Epidermal melanocyte (primary cell): ENCODE data around the gene PCDHGA1.

Experiments
- DNase-seq: peaks from one replicate; pipeline ENCODE4 v3.0.0; 2011; ENCODE audit warnings: low spot score; ENCODE audit not compliant: insufficient read length

PCDHGA1 gene

GRCh38 chr5:141490771-141491170 is 160.5 kb downstream of the PCDHGA1 start:
- DNase-seq = no peak

DNA sequence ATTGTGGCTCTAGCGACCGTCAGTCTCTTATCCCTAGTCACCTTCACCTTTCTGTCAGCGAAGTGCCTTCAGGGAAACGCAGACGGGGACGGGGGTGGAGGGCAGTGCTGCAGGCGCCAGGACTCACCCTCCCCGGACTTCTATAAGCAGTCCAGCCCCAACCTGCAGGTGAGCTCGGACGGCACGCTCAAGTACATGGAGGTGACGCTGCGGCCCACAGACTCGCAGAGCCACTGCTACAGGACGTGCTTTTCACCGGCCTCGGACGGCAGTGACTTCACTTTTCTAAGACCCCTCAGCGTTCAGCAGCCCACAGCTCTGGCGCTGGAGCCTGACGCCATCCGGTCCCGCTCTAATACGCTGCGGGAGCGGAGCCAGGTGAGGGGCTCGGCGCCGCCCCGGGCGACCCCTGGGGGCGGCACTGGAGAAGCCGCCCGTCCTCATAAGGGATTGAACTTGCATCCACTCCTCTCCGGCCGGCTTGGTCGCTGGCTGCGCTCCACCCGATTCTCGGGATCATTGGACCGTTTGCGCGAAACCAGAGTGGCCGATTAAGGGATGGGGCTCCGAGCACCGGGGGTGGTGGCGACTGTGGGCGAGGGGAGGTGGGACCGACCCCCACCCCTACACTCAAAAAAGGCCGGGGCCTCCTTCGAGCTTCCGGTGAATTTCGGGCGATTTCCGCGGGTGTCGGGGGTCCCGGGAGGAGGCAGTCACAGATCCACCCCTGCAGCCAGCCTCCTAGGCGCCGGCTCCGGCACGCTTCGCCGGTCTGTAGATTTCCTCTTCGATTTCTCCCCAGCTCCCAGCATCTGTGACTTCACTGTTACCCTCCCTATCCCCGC is 161.2 kb downstream of the PCDHGA1 start:
- DNase-seq = no peak

GRCh38 chr5:141492168-141492885 is 162.0 kb downstream of the PCDHGA1 start:
- DNase-seq = no peak

DNA sequence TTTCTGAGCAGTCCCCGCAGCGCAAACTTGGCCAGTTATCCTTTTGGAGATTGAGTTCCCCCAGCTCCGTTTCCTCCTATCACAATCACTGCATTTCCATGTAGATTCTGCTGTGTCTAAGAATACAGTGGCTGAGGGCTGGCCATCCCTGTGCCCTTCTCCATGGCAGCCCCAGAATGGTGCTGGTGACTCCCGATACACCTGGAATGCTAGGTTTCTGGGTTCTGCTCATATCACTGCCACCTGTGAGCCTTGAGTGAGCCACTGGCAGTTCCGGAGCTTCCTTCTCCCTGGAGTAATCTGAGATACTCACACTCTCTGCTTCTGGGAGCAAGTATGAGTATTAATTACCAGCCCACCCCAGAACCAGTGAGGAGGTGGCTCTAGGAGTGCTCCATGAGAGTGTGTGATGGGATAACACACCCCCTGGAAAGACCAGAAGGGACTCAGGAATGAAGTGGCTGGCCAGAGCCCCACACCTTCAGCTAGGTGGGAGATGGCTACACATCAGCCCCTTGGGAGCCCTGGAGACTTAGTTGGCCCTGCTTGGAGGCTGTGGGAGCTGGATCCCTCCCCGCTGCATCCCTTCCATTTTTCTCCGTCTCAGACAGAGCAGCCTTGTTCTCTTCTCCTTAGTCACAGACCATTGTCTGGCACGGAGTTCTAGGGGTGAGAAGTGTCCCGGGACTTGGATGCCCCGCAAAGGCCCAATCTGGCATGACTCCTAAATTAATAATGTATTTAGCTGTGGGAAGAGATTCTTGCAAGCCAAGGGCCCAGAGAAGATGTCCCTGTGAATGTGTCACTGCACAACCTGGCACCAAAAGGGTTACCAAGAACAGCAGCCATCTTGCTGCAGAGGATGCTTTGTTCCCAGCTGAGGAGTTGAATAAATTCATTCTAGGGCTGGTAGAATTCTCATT is 163.4 kb downstream of the PCDHGA1 start:
- peak; percentile 81 for DNase-seq

GRCh38 chr5:141494761-141495452 is 164.6 kb downstream of the PCDHGA1 start:
- no peak for DNase-seq

DNA sequence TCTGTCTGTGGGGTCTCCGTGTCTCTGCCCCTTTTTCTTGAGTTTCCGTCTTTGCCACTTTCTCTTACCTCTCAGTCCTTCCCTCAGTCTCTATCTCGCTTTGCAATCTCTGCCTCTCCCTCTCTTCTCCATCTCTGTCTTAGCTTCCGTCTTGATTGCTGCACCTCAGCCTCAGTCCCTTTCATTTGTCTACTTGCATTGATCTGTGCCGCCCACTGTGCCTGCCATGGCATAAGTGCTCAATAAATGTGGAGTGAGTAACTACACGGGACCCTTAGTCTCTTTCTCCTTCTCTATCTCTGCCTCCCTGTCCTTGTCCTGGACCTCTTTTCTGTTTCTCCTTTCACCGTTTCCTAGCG is 165.1 kb downstream of the PCDHGA1 start:
- no peak for DNase-seq

- DNase-seq = peak; percentile 65
Observed at GRCh38 chr5:141496038-141496437, 165.7 kb downstream of the PCDHGA1 start.

GRCh38 chr5:141501761-141502160 is 171.4 kb downstream of the PCDHGA1 start:
- no peak for DNase-seq

DNA sequence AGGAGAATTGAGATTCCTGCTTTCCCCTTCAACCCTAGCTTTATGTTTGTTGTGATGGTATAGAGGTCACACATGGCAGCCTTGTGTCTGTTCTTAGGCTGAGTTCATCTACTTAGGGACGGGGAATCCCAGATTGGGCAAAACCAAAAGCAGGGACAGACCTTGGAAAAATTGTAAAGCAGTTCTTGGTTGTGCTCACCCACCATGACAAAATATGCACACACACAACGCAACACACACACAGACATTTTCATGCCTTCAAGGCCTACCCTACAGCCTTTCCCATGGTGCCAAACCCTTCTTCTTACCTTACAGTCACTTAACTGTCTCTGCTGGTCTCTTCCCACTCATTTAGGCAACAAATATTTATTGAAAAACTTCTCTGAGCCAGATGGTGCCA is 173.4 kb downstream of the PCDHGA1 start:
- DNase-seq = no peak

- no peak for DNase-seq
Observed at GRCh38 chr5:141504216-141504615, 173.9 kb downstream of the PCDHGA1 start.

GRCh38 chr5:141506381-141507155 is 176.3 kb downstream of the PCDHGA1 start:
- no peak for DNase-seq

GRCh38 chr5:141507387-141508091 is 177.2 kb downstream of the PCDHGA1 start:
- no peak for DNase-seq

DNA sequence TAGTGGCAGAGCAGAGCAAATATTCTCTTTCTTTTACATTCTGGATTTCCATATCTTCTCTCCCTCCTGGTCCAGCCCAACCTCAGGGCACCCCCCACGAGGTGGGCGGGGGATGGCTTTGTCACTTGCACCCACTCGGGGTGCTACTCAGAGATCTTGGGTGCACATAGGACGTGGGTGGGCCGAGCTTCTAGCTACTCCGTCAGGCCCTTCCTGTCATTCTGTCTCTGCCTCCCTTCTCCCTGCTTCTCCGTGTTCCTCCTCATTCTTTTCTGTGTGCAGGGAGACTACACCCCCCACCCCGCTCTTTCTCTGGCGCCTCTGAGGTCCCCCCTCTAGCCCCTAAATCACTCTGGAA is 178.1 kb downstream of the PCDHGA1 start:
- DNase-seq = no peak

GRCh38 chr5:141508798-141509611 is 178.7 kb downstream of the PCDHGA1 start:
- DNase-seq = peak; percentile 80

GRCh38 chr5:141510160-141510559 is 179.8 kb downstream of the PCDHGA1 start:
- DNase-seq = no peak

DNA sequence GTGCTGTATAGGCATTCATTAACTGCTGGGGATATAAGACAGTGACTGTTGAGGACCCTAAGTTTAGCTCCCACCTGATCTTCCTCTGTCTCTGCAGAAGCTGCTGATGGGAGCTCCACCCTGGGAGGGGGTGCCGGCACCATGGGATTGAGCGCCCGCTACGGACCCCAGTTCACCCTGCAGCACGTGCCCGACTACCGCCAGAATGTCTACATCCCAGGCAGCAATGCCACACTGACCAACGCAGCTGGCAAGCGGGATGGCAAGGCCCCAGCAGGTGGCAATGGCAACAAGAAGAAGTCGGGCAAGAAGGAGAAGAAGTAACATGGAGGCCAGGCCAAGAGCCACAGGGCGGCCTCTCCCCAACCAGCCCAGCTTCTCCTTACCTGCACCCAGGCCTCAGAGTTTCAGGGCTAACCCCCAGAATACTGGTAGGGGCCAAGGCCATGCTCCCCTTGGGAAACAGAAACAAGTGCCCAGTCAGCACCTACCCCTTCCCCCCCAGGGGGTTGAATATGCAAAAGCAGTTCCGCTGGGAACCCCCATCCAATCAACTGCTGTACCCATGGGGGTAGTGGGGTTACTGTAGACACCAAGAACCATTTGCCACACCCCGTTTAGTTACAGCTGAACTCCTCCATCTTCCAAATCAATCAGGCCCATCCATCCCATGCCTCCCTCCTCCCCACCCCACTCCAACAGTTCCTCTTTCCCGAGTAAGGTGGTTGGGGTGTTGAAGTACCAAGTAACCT is 180.7 kb downstream of the PCDHGA1 start:
- no peak for DNase-seq

DNA sequence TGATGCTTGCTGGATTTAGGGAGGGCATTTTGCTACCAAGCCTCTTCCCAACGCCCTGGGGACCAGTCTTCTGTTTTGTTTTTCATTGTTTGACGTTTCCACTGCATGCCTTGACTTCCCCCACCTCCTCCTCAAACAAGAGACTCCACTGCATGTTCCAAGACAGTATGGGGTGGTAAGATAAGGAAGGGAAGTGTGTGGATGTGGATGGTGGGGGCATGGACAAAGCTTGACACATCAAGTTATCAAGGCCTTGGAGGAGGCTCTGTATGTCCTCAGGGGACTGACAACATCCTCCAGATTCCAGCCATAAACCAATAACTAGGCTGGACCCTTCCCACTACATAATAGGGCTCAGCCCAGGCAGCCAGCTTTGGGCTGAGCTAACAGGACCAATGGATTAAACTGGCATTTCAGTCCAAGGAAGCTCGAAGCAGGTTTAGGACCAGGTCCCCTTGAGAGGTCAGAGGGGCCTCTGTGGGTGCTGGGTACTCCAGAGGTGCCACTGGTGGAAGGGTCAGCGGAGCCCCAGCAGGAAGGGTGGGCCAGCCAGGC is 181.5 kb downstream of the PCDHGA1 start:
- DNase-seq = no peak

DNA sequence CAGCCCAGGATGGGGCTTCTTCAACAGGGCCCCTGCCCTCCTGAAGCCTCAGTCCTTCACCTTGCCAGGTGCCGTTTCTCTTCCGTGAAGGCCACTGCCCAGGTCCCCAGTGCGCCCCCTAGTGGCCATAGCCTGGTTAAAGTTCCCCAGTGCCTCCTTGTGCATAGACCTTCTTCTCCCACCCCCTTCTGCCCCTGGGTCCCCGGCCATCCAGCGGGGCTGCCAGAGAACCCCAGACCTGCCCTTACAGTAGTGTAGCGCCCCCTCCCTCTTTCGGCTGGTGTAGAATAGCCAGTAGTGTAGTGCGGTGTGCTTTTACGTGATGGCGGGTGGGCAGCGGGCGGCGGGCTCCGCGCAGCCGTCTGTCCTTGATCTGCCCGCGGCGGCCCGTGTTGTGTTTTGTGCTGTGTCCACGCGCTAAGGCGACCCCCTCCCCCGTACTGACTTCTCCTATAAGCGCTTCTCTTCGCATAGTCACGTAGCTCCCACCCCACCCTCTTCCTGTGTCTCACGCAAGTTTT is 182.1 kb downstream of the PCDHGA1 start:
- DNase-seq = no peak
